Endothelial cell of hepatic sinusoid (primary cell): ENCODE data around the gene MINK1.
"Not testable (repeated sequence)": the region's sequence is repeated elsewhere in the genome, so short reads cannot be mapped to it uniquely, and the experiment has no call there.

Source experiments
- in situ Hi-C: cut with HindIII; loops from 2 replicates; pipeline ENCODE4 v1.10.0; 2017; ENCODE audit warnings: low sequenced_read_pairs

Gene MINK1

DNA sequence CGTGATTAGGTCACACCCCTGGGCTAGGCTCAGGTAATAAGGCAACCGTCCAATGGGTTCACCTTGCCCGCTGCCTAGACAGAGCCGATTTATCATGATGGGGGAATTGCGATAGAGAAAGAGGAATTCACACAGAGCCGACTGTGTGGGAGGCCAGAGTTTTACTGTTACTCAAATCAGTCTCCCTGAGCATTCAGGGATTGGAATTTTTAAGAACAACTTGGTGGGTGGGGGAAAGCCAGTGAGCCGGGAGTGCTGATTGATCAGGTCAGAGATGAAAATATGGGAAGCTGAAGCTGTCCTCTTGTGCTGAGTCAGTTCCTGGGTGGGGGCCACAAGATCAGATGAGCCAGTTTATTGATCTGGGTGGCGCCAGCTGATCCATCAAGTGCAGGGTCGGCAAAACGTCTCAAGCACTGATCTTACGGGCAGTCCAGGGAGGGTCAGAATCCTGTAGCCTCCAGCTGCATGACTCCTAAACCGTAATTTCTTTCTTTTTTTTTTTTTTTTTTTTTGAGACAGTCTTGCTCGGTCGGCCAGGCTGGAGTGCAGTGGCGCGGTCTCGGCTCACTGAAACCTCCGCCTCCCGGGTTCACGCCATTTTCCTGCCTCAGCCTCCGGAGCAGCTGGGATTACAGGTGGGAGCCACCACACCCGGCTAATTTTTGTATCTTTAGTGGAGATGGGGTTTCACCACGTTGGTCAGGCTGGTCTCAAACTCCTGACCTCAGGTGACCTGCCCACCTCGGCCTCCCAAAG, 93.6 kb downstream of the MINK1 start:
- in situ Hi-C loops, result not testable (repeated sequence)

DNA sequence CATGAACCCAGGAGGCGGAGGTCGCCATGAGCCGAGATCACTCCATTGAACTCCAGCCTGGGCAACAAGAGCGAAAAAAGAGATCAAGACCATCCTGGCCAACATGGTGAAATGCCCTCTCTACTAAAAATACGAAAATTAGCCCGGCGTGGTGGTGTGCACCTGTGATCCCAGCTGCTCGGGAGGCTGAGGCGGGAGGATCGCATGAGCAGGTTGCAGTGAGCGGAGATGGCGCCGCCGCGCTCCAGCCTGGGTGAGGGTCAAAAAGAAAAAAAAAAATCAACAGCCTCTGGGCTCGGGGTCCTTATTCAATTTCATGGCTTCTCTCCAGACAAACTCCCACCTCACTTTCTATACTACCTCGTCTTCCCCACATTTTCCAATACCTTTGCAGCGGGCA, 95.7 kb downstream of the MINK1 start:
- in situ Hi-C loops, result no loop called here

DNA sequence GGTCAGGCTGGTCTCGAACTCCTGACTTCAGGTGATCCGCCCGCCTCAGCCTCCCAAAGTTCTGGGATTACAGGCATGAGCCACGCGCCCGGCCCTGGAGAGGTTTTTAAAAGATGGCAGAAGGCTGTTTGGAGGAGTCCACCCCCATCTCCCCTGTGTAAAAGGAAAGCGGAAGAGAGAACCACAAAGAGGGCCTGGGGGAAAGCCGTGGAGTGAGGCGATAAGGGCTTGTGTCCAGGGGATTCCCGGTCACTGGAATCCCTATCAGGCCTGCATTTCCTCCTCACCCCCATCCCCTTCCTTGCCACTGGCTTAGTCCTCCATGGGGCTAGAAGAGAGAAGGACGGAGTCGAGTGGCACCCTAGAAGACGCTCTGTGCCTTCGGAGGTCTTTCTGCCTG, 98.8 kb downstream of the MINK1 start, which contains the start of gene GP1BA:
GP1BA (plus strand) TSS at position 315 of the 400 bp plus-strand sequence. CDS start 328 bp downstream, outside the sequence.
- in situ Hi-C loops, result no loop called here

DNA sequence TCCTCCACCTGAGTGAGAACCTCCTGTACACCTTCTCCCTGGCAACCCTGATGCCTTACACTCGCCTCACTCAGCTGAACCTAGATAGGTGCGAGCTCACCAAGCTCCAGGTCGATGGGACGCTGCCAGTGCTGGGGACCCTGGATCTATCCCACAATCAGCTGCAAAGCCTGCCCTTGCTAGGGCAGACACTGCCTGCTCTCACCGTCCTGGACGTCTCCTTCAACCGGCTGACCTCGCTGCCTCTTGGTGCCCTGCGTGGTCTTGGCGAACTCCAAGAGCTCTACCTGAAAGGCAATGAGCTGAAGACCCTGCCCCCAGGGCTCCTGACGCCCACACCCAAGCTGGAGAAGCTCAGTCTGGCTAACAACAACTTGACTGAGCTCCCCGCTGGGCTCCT, 99.6 kb downstream of the MINK1 start:
- in situ Hi-C loops, result no loop called here

DNA sequence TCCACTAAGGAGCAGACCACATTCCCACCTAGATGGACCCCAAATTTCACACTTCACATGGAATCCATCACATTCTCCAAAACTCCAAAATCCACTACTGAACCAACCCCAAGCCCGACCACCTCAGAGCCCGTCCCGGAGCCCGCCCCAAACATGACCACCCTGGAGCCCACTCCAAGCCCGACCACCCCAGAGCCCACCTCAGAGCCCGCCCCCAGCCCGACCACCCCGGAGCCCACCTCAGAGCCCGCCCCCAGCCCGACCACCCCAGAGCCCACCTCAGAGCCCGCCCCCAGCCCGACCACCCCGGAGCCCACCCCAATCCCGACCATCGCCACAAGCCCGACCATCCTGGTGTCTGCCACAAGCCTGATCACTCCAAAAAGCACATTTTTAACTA, 100.5 kb downstream of the MINK1 start:
- in situ Hi-C loops, result no loop called here

DNA sequence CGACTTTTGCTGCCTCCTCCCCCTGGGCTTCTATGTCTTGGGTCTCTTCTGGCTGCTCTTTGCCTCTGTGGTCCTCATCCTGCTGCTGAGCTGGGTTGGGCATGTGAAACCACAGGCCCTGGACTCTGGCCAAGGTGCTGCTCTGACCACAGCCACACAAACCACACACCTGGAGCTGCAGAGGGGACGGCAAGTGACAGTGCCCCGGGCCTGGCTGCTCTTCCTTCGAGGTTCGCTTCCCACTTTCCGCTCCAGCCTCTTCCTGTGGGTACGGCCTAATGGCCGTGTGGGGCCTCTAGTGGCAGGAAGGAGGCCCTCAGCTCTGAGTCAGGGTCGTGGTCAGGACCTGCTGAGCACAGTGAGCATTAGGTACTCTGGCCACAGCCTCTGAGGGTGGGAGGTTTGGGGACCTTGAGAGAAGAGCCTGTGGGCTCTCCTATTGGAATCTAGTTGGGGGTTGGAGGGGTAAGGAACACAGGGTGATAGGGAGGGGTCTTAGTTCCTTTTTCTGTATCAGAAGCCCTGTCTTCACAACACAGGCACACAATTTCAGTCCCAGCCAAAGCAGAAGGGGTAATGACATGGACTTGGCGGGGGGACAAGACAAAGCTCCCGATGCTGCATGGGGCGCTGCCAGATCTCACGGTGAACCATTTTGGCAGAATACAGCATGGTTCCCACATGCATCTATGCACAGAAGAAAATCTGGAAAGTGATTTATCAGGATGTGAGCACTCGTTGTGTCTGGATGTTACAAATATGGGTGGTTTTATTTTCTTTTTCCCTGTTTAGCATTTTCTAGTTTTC, 101.2 kb downstream of the MINK1 start:
- in situ Hi-C loops, result no loop called here

DNA sequence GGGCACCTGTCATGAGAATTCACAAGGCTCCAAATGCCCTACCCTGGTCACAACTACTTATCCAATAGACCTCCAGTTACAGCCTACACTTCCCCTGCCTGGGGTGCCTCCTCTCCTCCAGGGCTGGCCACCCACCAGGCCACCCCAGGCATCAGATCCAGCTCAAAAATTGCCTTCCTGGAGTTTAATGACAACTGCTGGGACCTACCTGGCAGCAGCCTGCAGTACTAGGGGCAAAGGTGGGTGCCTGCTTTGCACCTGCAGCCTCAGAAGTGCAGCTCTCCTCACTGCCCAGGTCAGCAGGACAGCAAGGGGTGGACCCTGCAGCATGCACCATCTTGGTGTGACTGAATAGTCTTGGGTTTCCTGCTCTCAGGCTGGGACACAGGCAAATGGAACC, 102.5 kb downstream of the MINK1 start:
- in situ Hi-C loops, result no loop called here

DNA sequence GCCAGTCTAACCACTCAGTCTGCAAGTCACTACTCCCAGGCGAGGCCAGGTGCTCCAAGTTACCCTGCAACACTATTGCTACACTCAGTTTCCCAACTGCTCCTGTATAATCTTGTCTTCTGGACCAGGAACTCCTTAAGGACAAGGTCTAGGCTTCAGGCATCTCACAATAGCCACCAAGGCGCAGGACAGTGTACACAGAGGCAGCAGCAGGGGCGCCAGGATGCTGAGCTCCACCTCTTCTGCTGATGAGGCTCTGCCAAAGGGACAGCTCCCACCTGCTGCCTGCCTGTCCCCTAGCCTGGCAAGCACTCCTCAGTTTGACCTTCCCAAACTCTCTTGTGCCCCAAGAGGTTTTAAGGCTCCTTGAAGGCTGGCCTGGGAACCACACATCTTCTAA, 103.3 kb downstream of the MINK1 start:
- in situ Hi-C loops, result no loop called here

DNA sequence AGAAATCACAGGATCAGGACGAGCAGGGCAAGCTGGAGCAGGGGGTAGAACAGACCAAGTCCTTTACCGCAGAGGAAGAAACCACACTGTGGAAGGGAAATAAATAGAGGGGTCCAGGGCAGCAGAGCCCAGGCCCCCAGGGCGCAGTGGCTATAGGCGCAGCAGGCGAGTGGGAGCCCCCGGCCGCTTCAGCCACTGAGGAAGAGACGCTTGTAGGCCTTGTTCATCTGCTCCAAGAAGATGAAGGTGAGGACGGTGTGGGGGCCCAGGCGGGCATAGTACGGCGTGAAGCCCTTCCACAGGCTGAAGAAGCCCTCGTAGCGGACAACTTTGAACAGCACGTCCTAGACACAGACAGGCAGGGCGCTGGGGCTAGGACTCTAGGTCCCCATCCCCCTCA, 104.4 kb downstream of the MINK1 start:
- in situ Hi-C loops, result no loop called here

DNA sequence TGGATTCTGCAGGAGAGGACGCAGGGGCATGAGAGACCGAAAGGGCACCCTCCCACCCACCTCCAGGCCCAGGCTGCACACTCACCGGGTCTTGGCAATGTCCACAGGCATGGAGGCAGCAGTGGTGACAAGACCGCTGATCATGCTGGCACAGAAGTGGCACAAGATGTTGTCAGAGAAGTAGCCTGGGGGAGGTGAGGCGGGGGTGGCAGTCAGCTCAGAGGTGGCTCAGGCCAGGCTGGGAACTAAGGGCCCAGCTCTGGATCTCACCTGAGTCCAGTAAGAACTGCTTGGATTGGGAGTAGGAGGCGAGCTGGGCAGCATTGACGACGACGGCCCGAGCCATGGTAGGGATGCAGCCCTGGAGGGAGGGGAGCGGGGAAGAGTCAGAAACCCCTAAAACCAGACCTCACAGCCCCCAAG, 104.9 kb downstream of the MINK1 start:
- in situ Hi-C loops, result no loop called here

DNA sequence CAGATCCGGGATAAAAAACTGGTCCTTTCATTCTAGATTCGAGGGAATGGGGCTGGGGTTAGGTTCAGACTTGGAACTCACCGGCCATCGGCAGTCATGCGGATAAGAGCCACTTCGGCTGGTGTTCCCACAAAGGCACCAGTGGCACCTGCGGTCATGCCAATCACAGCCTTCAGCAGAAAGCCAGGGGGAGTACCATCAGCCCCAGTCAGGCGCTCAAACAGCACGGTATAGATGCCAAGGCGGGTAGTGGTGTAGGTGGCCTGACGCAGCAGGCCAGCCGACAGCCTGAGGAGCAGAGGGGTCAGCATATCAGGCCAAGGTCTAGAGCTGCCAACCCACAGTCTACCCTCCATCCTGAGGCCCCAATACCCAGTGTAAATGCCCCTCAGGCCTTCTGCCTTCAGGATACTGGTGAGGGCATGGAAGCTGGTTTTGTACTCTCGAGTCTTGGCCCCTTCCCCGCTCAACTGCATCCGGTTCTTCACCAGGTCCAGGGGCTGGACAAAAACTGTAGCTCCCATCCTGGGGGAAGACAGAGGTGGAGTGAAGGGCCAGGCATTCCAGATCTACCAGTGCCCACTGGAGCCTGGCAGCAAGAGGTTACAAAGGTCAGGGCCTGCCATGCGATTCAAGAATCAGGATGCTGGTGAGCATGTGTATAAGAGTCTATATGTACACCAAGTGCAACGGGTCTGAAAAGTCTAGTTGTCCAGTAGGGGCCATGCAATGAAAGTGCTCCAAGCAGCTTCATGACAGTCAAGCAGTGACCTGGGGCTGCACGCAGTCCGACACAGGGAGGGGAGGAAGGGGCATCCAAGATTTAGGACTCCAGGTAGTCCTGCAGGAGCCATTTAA, 105.8 kb downstream of the MINK1 start:
- in situ Hi-C loops, result no loop called here

DNA sequence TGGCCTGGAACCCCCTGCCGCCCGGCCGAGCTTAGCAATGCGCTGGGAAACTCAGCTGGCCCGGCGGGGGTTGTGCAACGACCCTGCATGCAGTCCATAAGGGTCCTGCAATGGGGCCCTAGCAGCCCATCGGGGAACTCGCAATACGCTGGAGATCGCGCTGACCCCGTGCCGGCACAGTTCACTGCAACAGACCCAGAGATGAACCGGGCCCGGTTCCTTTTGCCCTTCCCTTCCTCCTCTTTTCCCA, 106.3 kb downstream of the MINK1 start:
- in situ Hi-C loops, result no loop called here

DNA sequence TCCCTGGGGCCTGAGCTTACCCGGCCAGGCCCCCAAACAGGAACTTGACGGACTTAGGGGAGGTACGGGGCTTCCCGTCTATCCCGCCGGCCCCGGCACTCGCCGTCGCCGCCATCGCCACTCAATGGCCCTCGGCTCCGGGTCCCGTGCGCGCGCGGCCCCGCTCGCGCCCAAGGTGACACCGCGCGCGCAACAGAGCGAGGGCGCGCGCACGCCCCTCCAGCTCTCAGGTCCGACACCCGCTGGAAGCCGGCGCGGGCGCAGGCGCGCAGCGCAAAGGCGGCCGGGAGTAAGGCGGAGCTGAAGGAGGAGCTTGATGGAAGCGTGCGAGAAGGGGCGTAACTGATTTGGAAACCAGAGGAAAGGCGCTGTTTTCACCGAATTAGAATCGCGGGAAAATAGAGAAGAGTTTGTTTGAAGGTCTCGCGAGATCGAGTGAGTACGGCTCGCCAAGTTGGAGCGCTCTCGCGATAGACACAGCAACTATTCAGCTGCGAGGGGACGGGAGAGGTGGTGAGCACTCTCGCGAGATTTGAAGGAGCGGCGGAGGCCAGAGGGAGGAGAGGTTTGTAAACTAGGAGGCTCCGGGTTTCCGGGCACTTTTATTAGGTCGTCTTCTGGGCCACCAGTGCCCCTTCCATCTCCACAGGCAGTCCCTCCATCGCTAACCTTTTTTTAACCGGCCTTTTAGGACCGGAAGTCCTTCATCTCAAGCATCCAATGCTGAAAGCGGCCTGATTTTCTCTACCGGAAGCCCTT, 106.8 kb downstream of the MINK1 start, which contains the start of the genes RNF167 and SLC25A11:
RNF167 (plus strand) TSS at position 473 of the 759 bp plus-strand sequence. CDS start 642 bp downstream, outside the sequence.
SLC25A11 (minus strand) TSS at position 251 of the 759 bp plus-strand sequence; CDS start at position 115, 136 bp downstream.
- in situ Hi-C loops, result no loop called here

DNA sequence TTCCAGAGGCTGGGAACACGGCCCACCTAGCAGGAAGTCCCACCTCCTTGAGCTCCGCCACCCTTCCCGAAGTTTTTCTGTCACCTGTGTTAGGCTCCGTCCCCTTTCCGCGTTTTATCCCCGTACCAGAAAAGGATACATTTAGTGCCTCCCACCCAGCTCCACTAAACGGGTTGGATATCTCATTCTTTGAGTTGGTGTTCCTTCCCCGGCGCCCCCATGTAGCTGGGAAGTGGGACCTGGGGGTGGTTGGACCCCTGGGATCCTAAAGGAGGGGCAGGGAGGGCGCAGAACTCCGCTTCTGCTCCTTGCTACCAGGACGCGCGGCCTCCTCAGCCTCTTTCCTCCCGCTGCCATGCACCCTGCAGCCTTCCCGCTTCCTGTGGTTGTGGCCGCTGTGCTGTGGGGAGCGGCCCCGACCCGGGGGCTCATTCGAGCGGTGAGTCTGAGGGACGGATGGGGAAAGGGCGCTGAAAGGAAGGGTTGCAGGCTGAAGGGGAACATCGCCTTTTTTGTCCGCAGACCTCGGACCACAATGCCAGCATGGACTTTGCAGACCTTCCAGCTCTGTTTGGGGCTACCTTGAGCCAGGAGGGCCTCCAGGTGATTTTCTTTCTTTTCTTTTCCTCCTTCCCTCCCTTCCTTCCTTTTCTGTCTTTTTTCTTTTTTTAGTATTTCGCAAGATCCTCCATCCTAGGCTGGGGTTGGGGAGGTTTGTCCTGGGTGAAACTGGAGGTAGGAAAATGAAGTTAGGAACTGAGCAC, 107.6 kb downstream of the MINK1 start:
- in situ Hi-C loops, result no loop called here

DNA sequence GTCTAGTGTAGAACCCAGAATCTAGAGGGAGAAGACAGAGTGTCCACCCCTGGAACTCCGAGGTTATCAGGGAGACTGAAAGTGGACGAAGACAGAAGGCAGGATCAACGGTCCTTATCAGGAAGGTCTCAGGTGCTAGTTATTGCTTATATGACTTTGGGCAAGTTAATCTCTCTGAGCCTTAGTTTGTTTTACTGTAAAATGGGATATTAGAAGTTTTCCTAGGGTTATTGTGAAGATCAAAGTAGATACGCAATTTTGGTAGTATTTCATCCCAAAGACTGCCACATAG, 108.1 kb downstream of the MINK1 start:
- in situ Hi-C loops, result no loop called here

DNA sequence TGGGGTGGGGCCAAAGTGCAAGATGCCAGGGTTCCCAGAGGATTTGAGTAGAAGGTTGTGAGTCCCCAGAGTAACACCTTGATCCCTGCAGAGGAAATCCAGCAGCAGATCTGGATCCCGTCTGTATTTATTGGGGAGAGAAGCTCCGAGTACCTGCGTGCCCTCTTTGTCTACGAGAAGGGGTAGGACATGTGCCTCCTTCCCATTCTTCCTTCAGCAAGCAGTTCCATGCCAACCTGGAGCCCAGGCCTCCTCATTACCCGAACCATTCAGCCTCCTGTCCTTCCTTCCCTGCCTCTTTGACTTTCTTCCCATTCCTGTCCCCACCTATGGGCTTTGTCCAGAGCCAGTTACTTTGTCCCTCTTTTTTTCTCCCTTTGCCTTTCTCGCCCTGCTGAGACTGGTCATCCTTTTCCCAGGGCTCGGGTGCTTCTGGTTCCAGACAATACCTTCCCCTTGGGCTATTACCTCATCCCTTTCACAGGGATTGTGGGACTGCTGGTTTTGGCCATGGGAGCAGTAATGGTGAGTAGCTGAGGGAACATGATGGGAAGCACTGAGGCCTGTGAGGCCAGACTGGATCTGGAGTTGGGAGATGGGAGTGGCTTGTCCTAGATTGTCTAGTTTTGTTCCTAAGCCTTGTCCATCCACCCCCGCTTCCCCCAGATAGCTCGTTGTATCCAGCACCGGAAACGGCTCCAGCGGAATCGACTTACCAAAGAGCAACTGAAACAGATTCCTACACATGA, 109.8 kb downstream of the MINK1 start:
- in situ Hi-C loops, result no loop called here

DNA sequence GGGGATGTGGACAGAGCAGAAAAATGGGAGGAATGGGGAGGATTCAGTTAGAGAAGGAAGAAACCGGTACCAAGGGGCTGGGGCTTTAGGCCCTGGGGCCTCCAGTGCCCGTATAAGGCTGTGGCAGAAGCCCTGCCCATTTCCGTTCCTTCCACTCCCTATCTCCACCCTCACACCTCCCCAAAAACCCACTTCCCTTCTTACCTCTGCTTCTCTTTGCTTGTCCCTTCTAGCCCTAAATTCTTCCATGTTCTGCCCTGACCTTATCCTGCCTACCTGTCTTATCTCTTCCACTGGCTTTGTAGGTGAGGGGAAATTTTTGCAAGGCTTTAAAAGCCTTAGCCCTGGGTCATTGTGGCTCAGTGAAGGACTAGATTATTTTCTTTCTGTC, 111.0 kb downstream of the MINK1 start:
- in situ Hi-C loops, result no loop called here

DNA sequence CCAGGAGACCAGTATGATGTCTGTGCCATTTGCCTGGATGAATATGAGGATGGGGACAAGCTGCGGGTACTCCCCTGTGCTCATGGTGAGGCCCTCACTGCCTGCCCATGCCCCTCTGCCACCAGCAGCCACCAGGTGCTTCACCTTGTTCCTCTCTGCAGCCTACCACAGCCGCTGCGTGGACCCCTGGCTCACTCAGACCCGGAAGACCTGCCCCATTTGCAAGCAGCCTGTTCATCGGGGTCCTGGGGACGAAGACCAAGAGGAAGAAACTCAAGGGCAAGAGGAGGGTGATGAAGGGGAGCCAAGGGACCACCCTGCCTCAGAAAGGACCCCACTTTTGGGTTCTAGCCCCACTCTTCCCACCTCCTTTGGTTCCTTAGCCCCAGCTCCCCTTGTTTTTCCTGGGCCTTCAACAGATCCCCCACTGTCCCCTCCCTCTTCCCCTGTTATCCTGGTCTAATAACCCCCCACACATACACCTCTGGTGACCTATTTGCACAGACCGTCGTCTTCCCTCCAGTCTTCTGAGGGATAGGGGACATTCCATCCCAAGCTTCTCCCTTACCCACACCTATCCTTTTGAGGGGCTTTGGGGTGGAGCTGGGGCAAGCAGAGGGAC, 111.5 kb downstream of the MINK1 start:
- in situ Hi-C loops, result loop anchor here (5.0 kb wide), 1 partner anchor 58 kb away; no protein-coding TSS in a partner anchor
